ENCODE measurements around the gene PSMA7. TPM values are rescaled to one million over a fixed set of nuclear protein-coding genes. Genes with fewer than 3 reads are reported as not detected.
A peak's percentile ranks its signal among the peaks of the same experiment; 100 is the strongest.

Gene PSMA7
- total RNA-seq, 4 donors from 2014 or later: 632 to 1,338 (median 1,003) TPM

DNA sequence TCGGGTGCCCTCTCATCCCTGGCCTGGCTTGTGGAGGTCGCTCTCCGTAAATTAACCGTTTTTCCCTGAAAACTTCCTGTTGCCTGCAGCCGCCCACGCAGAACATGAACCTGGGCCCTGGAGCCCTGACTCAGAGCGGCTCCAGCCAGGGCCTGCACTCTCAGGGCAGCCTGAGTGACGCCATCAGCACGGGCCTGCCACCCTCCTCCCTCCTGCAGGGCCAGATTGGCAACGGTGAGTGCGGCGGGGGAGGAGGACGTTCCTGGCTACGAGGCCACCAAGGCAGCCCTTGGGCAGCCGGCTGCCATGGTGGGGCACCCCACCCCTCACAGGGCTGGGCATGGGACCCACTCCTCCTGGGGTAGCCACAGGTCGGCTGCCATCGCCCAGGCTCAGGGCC, 18.2 kb upstream of the PSMA7 start:
- no peak for DNase-seq
- H3K4me3 ChIP-seq: no peak overlapping the region
- H3K36me3 ChIP-seq: peaks cover 0 to 48% of the 10 kb centered on the region in 2 donors
- intact Hi-C loops (cut with DNase I; ENCODE audit: low total_unique reads) (no loop called here), in situ Hi-C loops (cut with MboI; ENCODE audit: low sequenced_read_pairs in 4 of 4) (no loop called here)
- TF ChIP-seq, protein P1, sequence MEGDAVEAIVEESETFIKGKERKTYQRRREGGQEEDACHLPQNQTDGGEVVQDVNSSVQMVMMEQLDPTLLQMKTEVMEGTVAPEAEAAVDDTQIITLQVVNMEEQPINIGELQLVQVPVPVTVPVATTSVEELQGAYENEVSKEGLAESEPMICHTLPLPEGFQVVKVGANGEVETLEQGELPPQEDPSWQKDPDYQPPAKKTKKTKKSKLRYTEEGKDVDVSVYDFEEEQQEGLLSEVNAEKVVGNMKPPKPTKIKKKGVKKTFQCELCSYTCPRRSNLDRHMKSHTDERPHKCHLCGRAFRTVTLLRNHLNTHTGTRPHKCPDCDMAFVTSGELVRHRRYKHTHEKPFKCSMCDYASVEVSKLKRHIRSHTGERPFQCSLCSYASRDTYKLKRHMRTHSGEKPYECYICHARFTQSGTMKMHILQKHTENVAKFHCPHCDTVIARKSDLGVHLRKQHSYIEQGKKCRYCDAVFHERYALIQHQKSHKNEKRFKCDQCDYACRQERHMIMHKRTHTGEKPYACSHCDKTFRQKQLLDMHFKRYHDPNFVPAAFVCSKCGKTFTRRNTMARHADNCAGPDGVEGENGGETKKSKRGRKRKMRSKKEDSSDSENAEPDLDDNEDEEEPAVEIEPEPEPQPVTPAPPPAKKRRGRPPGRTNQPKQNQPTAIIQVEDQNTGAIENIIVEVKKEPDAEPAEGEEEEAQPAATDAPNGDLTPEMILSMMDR (IDR thresholded peaks at IDR 0.05 in 4 of 5, conservative IDR thresholded peaks at IDR 0.05 in 1 of 5): no peak
- no peak for TF ChIP-seq POLR2A (IDR thresholded peaks at IDR 0.05)
- no peaks in the 10 kb centered on the region for H3K27me3 ChIP-seq
- no peak overlapping the region for H3K27ac ChIP-seq
- no peaks in the 10 kb centered on the region for H3K9me3 ChIP-seq
- H3K4me1 ChIP-seq: peaks cover 8 to 24% of the 10 kb centered on the region in 2 donors
- ATAC-seq: no peak

DNA sequence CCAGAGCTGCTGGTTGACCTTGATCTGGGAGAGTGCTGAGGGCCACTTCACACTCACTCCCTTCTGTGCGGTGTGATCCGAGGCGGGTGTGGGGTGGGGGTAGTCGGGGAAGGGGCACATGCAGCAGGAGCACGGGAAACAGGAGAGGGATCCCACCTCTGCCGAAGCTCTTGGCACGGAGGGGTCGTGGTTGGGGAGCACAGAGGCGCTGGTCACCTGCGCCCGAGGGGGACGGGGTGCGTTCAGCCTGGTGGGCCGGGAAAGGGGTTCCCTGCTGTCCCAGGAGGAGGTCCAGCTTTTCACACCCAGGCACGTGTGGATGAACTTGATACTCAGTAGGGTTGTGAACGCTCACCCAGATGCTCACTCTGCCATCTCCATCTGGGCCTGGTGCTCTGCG, 17.7 kb upstream of the PSMA7 start:
- Histone ChIP-seq H3K4me1 (peaks cover 7 to 27% of the 10 kb centered on the region in 2 donors), H3K27ac (no peak overlapping the region), H3K9me3 (no peaks in the 10 kb centered on the region), H3K36me3 (peaks cover 0 to 44% of the 10 kb centered on the region in 2 donors), H3K27me3 (no peaks in the 10 kb centered on the region), H3K4me3 (no peak overlapping the region)
- intact Hi-C loops (cut with DNase I; ENCODE audit: low total_unique reads): no loop called here
- no peak for DNase-seq
- in situ Hi-C loops (cut with MboI; ENCODE audit: low sequenced_read_pairs in 4 of 4): no loop called here
- ATAC-seq: no peak
- TF ChIP-seq, protein P1 (IDR thresholded peaks at IDR 0.05 in 4 of 5, conservative IDR thresholded peaks at IDR 0.05 in 1 of 5): no peak
- no peak for TF ChIP-seq POLR2A (IDR thresholded peaks at IDR 0.05)

DNA sequence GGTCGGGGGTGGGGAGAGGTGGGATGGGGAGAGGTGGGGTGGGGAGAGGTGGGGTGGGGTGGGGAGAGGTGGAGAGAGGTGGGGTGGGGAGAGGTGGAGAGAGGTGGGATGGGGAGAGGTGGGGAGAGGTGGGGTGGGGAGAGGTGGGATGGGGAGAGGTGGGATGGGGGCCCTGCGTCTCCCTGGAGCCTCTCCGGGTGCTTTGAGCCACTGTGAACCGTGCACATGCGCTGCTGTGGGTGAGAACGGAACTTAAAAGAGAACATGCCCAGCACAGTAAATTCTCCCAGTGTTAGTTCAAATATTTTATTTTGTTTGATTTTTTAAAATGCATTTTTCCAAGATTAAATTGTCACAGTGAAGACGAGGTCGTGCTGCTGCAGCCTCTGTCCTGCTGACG, 17.1 kb upstream of the PSMA7 start:
- Histone ChIP-seq H3K36me3 (peaks cover 0 to 38% of the 10 kb centered on the region in 2 donors), H3K9me3 (no peaks in the 10 kb centered on the region), H3K4me1 (peaks cover 7 to 27% of the 10 kb centered on the region in 2 donors), H3K27ac (no peak overlapping the region), H3K4me3 (no peak overlapping the region), H3K27me3 (no peaks in the 10 kb centered on the region)
- ATAC-seq: no peak
- in situ Hi-C loops (cut with MboI; ENCODE audit: low sequenced_read_pairs in 4 of 4) (no loop called here), intact Hi-C loops (cut with DNase I; ENCODE audit: low total_unique reads) (no loop called here)
- no peak for DNase-seq
- no peak for TF ChIP-seq POLR2A (IDR thresholded peaks at IDR 0.05)
- TF ChIP-seq, protein P1 (IDR thresholded peaks at IDR 0.05 in 4 of 5, conservative IDR thresholded peaks at IDR 0.05 in 1 of 5): no peak

DNA sequence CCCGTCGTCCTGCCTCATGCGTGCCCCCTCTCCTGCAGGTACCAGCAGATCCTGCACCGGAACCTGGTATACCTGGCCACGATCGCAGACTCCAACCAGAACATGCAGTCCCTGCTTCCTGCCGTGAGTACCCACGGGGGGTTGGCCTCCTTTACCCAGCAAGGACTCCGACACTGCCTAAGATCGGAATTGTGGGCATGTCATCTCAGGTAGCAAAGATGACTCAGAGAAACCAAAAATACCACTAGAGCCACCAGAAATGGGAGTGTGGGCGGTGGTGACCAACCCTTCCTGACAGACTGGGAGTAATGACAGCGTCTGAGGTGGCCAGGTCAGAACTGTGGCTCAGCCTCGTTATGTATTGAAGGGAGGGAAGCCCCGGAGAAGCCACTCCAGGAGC, 16.6 kb upstream of the PSMA7 start:
- peaks cover 7 to 27% of the 10 kb centered on the region in 2 donors for H3K4me1 ChIP-seq

DNA sequence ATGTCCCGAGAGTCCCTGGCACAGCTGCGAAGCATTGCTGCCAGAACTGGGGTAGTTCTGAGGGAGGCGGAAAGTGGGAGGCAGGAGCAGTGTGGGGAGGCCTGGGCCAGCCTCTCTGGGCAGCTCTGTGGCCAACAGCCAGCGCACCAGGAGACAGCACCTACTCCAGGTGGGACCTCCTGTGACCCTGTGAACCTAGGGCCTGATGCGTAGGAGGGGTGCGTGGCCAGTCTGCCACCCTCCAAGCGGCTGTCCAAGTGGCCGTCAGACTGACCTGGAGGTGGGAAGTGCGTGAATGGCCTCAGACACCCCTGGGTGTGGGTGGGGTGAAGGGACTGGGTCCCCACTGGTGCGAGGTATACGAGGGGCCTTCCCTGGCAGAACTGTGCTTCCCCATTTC, 15.9 kb upstream of the PSMA7 start:
- intact Hi-C loops (cut with DNase I; ENCODE audit: low total_unique reads) (no loop called here), in situ Hi-C loops (cut with MboI; ENCODE audit: low sequenced_read_pairs in 4 of 4) (no loop called here)
- peaks cover 0 to 26% of the 10 kb centered on the region in 2 donors for H3K36me3 ChIP-seq
- H3K9me3 ChIP-seq: no peaks in the 10 kb centered on the region
- no peak for ATAC-seq
- H3K4me1 ChIP-seq: peaks cover 7 to 27% of the 10 kb centered on the region in 2 donors
- TF ChIP-seq POLR2A (IDR thresholded peaks at IDR 0.05): no peak
- TF ChIP-seq, protein P1 (IDR thresholded peaks at IDR 0.05 in 4 of 5, conservative IDR thresholded peaks at IDR 0.05 in 1 of 5): no peak
- DNase-seq: no peak
- H3K27ac ChIP-seq: no peak overlapping the region
- no peak overlapping the region for H3K4me3 ChIP-seq
- no peaks in the 10 kb centered on the region for H3K27me3 ChIP-seq

More for the DNA sequence above, 16.6 kb upstream of the PSMA7 start:
- DNase-seq (no peak), ATAC-seq (peak; percentile 66 to 80)
- H3K36me3 ChIP-seq: peaks cover 0 to 34% of the 10 kb centered on the region in 2 donors
- H3K4me3 ChIP-seq: no peak overlapping the region
- no peaks in the 10 kb centered on the region for H3K9me3 ChIP-seq
- in situ Hi-C loops (cut with MboI; ENCODE audit: low sequenced_read_pairs in 4 of 4) (no loop called here), intact Hi-C loops (cut with DNase I; ENCODE audit: low total_unique reads) (no loop called here)
- TF ChIP-seq POLR2A (IDR thresholded peaks at IDR 0.05): no peak
- no peaks in the 10 kb centered on the region for H3K27me3 ChIP-seq
- peak overlapping the region in 3 of 4 donors; percentile 12 to 48 (median 18) for H3K27ac ChIP-seq

Data from gastrocnemius medialis (tissue), 4 donors.